Kidney (tissue), 14 donors: ENCODE results near the gene NPPC. TPM values are rescaled to one million over a fixed set of nuclear protein-coding genes. Genes with fewer than 3 reads are reported as not detected.

Experiments
- DNase-seq, 5 donors: peaks; one replicate each; pipeline ENCODE4 v3.0.0-alpha.2; 2013 to 2020
- FAIRE-seq: peaks from 2 replicates; lab custom pipeline; 2012; peaks lifted over from hg19 to GRCh38; lab: Jason Lieb, UNC
- H3K27ac ChIP-seq, 2 donors: one replicate each; pipeline ENCODE4 v1.7.0; 2013; ENCODE audit warnings: low read depth in 2 of 2, low read length in 2 of 2, inconsistent platforms in 1 of 2
- H3K27me3 ChIP-seq: one replicate; pipeline ENCODE4 v1.7.1; 2013; ENCODE audit warnings: low read length, inconsistent platforms; ENCODE audit not compliant: control insufficient read depth, insufficient read depth
- H3K36me3 ChIP-seq, 3 donors: one replicate each; pipeline versions ENCODE4 v1.7.0 to v1.7.1; 2013; ENCODE audit warnings: low read length in 3 of 3, control low read depth in 1 of 3, inconsistent platforms in 1 of 3; ENCODE audit not compliant: insufficient read depth in 3 of 3, control insufficient read depth in 2 of 3
- H3K4me1 ChIP-seq, 3 donors: one replicate each; pipeline versions ENCODE4 v1.7.0 to v1.7.1; 2013; ENCODE audit warnings: low read length in 3 of 3, inconsistent platforms in 1 of 3, low read depth in 1 of 3; ENCODE audit not compliant: control insufficient read depth in 2 of 3, insufficient read depth in 2 of 3
- H3K4me3 ChIP-seq, 3 donors: one replicate each; pipeline versions ENCODE4 v1.7.0 to v1.8.1; 2013; ENCODE audit warnings: low read length in 3 of 3, control low read depth in 1 of 3, inconsistent platforms in 1 of 3
- H3K9ac ChIP-seq, 3 donors: one replicate each; pipeline versions ENCODE4 v1.7.0 to v1.7.1; 2013; ENCODE audit warnings: low read length in 3 of 3, control low read depth in 1 of 3, inconsistent platforms in 1 of 3
- H3K9me3 ChIP-seq, 3 donors: one replicate each; pipeline versions ENCODE4 v1.7.0 to v1.7.1; 2013; ENCODE audit warnings: low read length in 3 of 3, control low read depth in 1 of 3, inconsistent platforms in 1 of 3; ENCODE audit not compliant: control insufficient read depth in 2 of 3, insufficient read depth in 1 of 3
- intact Hi-C: fragments of 100-400 bp; cut with DNase I; formaldehyde crosslinking; loops from one replicate; pipeline ENCODE4 v1.11.1; 2022
- polyA plus RNA-seq: library from polyadenylated mRNA; stranded (reverse); fragments of 350-450 nt; fragmentation: Illumina TruSeq; extraction: RNeasy Lipid Tissue Mini Kit (QIAGEN cat#74804); gene quantifications from one replicate; pipeline ENCODE4 v1.2.3, GENCODE V29; 2014; ENCODE audit warnings: low read depth, low replicate concordance; ENCODE audit not compliant: insufficient read depth
- total RNA-seq: library from RNA; stranded (reverse); fragmentation: NEBNext Ultra II Directional; extraction: Animal tissue kit (Norgen Biotek cat#: 25700); gene quantifications from one replicate; pipeline ENCODE4 v1.2.1, GENCODE V29; 2021
- TF ChIP-seq, protein P1 (sequence below): IDR thresholded peaks from 3 replicates; pipeline ENCODE4 v1.5.1; 2012; ENCODE audit warnings: mild to moderate bottlenecking, moderate library complexity, borderline replicate concordance; ENCODE audit not compliant: insufficient read depth; ENCODE audit errors: extremely low read depth
- donor health status: control.
- donor health status: control.
- donor health status: control.
- donor health status: control.
- donor health status: control.
- donor health status: DM: yes; HTN: yes; CAD: no.
- donor health status: Normal renal cell carcinoma (clear cell type).

The NPPC gene
- total and polyA plus RNA-seq, 2 donors from 2014 or later: not detected

DNA sequence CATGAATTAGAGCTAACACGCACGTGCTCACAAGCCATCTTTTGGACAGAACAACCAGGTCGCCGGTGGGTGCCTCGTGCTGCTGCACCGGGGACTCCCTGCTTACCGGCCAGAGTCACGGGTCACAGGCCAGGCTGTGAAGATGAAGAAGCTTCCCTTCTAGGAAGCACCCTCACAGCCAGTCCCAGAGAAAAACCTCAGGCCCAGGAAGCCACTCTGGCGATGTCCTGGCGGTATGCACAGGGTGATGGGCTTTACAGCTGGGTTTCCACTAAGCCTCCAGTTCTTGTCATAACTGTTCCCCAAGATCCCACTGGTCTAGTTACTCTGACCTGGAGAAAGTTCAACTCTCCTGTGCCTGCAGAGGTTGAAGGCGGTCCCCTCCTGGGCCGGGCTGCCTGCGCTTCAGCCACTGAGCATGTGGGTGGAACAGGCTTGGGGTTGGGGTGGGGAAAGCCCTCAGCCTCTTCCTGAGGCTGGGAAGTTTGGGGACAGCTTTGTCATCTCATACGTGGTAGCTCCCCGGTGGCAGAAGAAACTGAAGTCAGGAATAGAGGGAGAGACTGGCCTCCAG, 20.1 kb upstream of the NPPC start:
- TF ChIP-seq, protein P1, sequence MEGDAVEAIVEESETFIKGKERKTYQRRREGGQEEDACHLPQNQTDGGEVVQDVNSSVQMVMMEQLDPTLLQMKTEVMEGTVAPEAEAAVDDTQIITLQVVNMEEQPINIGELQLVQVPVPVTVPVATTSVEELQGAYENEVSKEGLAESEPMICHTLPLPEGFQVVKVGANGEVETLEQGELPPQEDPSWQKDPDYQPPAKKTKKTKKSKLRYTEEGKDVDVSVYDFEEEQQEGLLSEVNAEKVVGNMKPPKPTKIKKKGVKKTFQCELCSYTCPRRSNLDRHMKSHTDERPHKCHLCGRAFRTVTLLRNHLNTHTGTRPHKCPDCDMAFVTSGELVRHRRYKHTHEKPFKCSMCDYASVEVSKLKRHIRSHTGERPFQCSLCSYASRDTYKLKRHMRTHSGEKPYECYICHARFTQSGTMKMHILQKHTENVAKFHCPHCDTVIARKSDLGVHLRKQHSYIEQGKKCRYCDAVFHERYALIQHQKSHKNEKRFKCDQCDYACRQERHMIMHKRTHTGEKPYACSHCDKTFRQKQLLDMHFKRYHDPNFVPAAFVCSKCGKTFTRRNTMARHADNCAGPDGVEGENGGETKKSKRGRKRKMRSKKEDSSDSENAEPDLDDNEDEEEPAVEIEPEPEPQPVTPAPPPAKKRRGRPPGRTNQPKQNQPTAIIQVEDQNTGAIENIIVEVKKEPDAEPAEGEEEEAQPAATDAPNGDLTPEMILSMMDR: no peak
- DNase-seq (no peak), FAIRE-seq (no peak)
- Histone ChIP-seq H3K27ac (no peak overlapping the region), H3K36me3 (no peaks in the 10 kb centered on the region), H3K9ac (no peak overlapping the region), H3K9me3 (no peaks in the 10 kb centered on the region), H3K4me3 (no peak overlapping the region), H3K27me3 (no peaks in the 10 kb centered on the region), H3K4me1 (no peaks in the 10 kb centered on the region)
- intact Hi-C loops: no loop called here

DNA sequence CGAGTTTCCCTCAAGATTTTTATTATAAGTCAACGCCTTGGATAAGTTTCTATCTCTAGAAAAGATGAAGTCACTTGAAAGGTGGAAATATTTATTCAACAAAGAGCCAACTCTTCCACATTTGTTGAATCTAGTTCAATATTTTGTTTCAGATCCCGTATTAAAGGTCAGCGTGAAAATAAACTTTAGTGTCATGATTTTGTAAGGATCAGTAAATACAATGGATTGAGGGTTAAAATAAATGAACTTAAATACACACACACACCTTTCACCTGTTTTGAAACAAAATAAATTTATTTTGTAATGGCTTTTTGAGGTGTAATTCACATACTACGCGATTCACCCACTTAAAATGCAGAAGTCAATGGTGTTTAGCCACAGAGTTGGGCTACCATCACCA, 16.0 kb upstream of the NPPC start:
- FAIRE-seq: no peak
- intact Hi-C loops: no loop called here

GRCh38 chr2:231941673-231942072, 15.5 kb upstream of the NPPC start:
- TF ChIP-seq, protein P1: no peak
- intact Hi-C loops: no loop called here
- no peaks in the 10 kb centered on the region for H3K4me1 ChIP-seq
- no peak overlapping the region for H3K4me3 ChIP-seq
- no peak overlapping the region for H3K27ac ChIP-seq
- no peak overlapping the region for H3K9ac ChIP-seq
- no peak for DNase-seq
- no peaks in the 10 kb centered on the region for H3K9me3 ChIP-seq
- H3K27me3 ChIP-seq: no peaks in the 10 kb centered on the region
- H3K36me3 ChIP-seq: no peaks in the 10 kb centered on the region
- FAIRE-seq: no peak

More for the DNA sequence above, 16.0 kb upstream of the NPPC start:
- Histone ChIP-seq H3K4me1 (no peaks in the 10 kb centered on the region), H3K36me3 (no peaks in the 10 kb centered on the region), H3K4me3 (no peak overlapping the region), H3K27me3 (no peaks in the 10 kb centered on the region), H3K9me3 (no peaks in the 10 kb centered on the region), H3K9ac (no peak overlapping the region), H3K27ac (no peak overlapping the region)
- no peak for DNase-seq
- TF ChIP-seq, protein P1: no peak

GRCh38 chr2:231940795-231941194, 14.6 kb upstream of the NPPC start:
- DNase-seq: no peak
- intact Hi-C loops: no loop called here
- TF ChIP-seq, protein P1: no peak
- no peak overlapping the region for H3K4me3 ChIP-seq
- H3K36me3 ChIP-seq: no peaks in the 10 kb centered on the region
- no peaks in the 10 kb centered on the region for H3K9me3 ChIP-seq
- no peaks in the 10 kb centered on the region for H3K27me3 ChIP-seq
- no peak for FAIRE-seq
- H3K27ac ChIP-seq: no peak overlapping the region
- H3K9ac ChIP-seq: no peak overlapping the region
- H3K4me1 ChIP-seq: no peaks in the 10 kb centered on the region
